Suprapubic skin (tissue), 4 donors: ENCODE data around the gene MAST4.

Source experiments
- EP300 ChIP-seq: sonication (generic); formaldehyde crosslinking; IDR thresholded peaks from one replicate; pipeline ENCODE4 v1.6.1; 2017; ENCODE audit warnings: antibody characterized with exemption
- POLR2A ChIP-seq, 2 donors: fragments of 450-650 bp; IDR thresholded peaks; one replicate each; pipeline ENCODE4 v1.6.1; 2017; ENCODE audit warnings: antibody characterized with exemption in 2 of 2, mild to moderate bottlenecking in 2 of 2, moderate library complexity in 2 of 2
- POLR2AphosphoS5 ChIP-seq, 3 donors: sonication (generic); formaldehyde crosslinking; IDR thresholded peaks; one replicate each; pipeline ENCODE4 v1.6.1; 2017; ENCODE audit warnings: antibody characterized with exemption in 3 of 3
- TF ChIP-seq, protein P1 (sequence below), 2 donors: fragments of 200-600 bp in 1 of 2; fragments of 450-650 bp in 1 of 2; sonication (generic) in 1 of 2; IDR thresholded peaks; one replicate each; pipeline ENCODE4 v1.5.1; 2016 to 2019; ENCODE audit warnings: antibody characterized with exemption in 2 of 2, mild to moderate bottlenecking in 1 of 2, moderate library complexity in 1 of 2

DNA sequence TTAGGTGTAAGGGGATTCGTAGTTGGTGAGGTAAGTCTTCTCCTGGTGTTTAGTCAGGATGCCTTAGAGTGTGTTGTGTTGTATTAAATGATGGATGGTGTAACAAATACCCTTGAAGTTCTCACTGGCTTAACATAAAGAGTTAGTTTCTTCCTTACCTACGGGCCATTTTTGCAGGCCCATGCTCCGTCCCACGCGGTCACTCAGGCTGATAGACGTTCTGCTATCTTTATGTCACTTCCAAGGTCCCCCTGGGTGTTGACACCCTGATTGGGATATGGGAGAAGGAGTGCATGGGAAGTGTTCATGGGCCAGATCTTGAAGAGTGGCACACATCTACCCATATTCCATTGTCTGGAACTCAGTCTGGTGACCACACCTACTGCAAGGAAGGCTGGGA is 214.0 kb downstream of the MAST4 start:
- TF ChIP-seq, protein P1, sequence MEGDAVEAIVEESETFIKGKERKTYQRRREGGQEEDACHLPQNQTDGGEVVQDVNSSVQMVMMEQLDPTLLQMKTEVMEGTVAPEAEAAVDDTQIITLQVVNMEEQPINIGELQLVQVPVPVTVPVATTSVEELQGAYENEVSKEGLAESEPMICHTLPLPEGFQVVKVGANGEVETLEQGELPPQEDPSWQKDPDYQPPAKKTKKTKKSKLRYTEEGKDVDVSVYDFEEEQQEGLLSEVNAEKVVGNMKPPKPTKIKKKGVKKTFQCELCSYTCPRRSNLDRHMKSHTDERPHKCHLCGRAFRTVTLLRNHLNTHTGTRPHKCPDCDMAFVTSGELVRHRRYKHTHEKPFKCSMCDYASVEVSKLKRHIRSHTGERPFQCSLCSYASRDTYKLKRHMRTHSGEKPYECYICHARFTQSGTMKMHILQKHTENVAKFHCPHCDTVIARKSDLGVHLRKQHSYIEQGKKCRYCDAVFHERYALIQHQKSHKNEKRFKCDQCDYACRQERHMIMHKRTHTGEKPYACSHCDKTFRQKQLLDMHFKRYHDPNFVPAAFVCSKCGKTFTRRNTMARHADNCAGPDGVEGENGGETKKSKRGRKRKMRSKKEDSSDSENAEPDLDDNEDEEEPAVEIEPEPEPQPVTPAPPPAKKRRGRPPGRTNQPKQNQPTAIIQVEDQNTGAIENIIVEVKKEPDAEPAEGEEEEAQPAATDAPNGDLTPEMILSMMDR (IDR thresholded peaks at IDR 0.05), result no peak
- no peak for TF ChIP-seq POLR2AphosphoS5 (IDR thresholded peaks at IDR 0.05)
- no peak for TF ChIP-seq POLR2A (IDR thresholded peaks at IDR 0.05)
- TF ChIP-seq EP300, result no peak
